ENCODE measurements around the gene SLC22A17. TPM values are rescaled to one million over a fixed set of nuclear protein-coding genes. Genes with fewer than 3 reads are reported as not detected.
A peak's percentile ranks its signal among the peaks of the same experiment; 100 is the strongest.

The SLC22A17 gene
- total RNA-seq, 1 donor from 2014 or later = 26.2 TPM

GRCh38 chr14:23346693-23347405, 5.8 kb downstream of the SLC22A17 start:
- TF ChIP-seq, protein P1, sequence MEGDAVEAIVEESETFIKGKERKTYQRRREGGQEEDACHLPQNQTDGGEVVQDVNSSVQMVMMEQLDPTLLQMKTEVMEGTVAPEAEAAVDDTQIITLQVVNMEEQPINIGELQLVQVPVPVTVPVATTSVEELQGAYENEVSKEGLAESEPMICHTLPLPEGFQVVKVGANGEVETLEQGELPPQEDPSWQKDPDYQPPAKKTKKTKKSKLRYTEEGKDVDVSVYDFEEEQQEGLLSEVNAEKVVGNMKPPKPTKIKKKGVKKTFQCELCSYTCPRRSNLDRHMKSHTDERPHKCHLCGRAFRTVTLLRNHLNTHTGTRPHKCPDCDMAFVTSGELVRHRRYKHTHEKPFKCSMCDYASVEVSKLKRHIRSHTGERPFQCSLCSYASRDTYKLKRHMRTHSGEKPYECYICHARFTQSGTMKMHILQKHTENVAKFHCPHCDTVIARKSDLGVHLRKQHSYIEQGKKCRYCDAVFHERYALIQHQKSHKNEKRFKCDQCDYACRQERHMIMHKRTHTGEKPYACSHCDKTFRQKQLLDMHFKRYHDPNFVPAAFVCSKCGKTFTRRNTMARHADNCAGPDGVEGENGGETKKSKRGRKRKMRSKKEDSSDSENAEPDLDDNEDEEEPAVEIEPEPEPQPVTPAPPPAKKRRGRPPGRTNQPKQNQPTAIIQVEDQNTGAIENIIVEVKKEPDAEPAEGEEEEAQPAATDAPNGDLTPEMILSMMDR (IDR thresholded peaks at IDR 0.05; ENCODE audit: unreplicated experiment) = no peak
- peaks cover 8% of the 10 kb centered on the region for H3K36me3 Mint-ChIP-seq (ENCODE audit: insufficient read depth)
- no peak overlapping the region for H3K4me3 Mint-ChIP-seq (ENCODE audit: low read depth)
- peaks cover 11% of the 10 kb centered on the region for H3K27me3 Mint-ChIP-seq
- H3K4me1 Mint-ChIP-seq (ENCODE audit: low read depth) = peaks cover 15% of the 10 kb centered on the region
- H3K9me3 Mint-ChIP-seq (ENCODE audit: low read depth) = peaks cover 11% of the 10 kb centered on the region
- no peak for DNase-seq (ENCODE audit: low spot score, unreplicated experiment)
- peak overlapping the region; percentile 58 for H3K27ac Mint-ChIP-seq

GRCh38 chr14:23345987-23346692, 6.5 kb downstream of the SLC22A17 start:
- Mint-ChIP-seq H3K4me1 (ENCODE audit: low read depth) (peaks cover 13% of the 10 kb centered on the region), H3K27ac (no peak overlapping the region), H3K27me3 (peaks cover 8% of the 10 kb centered on the region), H3K9me3 (ENCODE audit: low read depth) (peaks cover 9% of the 10 kb centered on the region), H3K4me3 (ENCODE audit: low read depth) (no peak overlapping the region), H3K36me3 (ENCODE audit: insufficient read depth) (peaks cover 6% of the 10 kb centered on the region)
- no peak for DNase-seq (ENCODE audit: low spot score, unreplicated experiment)
- TF ChIP-seq, protein P1 (IDR thresholded peaks at IDR 0.05; ENCODE audit: unreplicated experiment) = peak; percentile 25

DNA sequence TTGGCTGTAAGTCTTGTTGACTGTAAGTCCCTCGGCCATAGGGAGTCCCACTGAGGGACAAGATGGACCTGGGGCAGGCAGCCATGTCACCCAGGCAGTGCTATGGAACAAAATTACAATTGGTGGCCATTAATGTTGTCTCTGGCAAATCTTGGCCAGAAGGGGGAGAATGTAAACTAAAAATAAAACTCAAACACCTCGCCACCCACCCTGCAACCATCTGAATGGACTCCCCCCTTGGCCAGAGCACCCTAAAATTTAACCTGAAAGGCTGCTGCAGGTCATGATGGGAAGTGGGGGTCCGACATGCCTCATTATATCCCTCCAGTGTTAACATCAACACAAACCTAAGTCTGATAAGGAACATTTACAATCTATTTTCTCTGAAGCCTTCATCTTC, 8.2 kb downstream of the SLC22A17 start:
- Mint-ChIP-seq H3K27ac (no peak overlapping the region), H3K36me3 (ENCODE audit: insufficient read depth) (no peaks in the 10 kb centered on the region), H3K9me3 (ENCODE audit: low read depth) (peaks cover 4% of the 10 kb centered on the region), H3K4me3 (ENCODE audit: low read depth) (no peak overlapping the region), H3K4me1 (ENCODE audit: low read depth) (peaks cover 8% of the 10 kb centered on the region), H3K27me3 (no peaks in the 10 kb centered on the region)
- DNase-seq (ENCODE audit: low spot score, unreplicated experiment) = no peak
- TF ChIP-seq, protein P1 (IDR thresholded peaks at IDR 0.05; ENCODE audit: unreplicated experiment) = peak; percentile 13

GRCh38 chr14:23339506-23340268, 13.0 kb downstream of the SLC22A17 start:
- Mint-ChIP-seq H3K9me3 (ENCODE audit: low read depth) (peaks cover 15% of the 10 kb centered on the region), H3K36me3 (ENCODE audit: insufficient read depth) (no peaks in the 10 kb centered on the region), H3K27me3 (no peaks in the 10 kb centered on the region), H3K4me3 (ENCODE audit: low read depth) (no peak overlapping the region), H3K27ac (no peak overlapping the region), H3K4me1 (ENCODE audit: low read depth) (no peaks in the 10 kb centered on the region)
- no peak for DNase-seq (ENCODE audit: low spot score, unreplicated experiment)
- TF ChIP-seq, protein P1 (IDR thresholded peaks at IDR 0.05; ENCODE audit: unreplicated experiment) = no peak

DNA sequence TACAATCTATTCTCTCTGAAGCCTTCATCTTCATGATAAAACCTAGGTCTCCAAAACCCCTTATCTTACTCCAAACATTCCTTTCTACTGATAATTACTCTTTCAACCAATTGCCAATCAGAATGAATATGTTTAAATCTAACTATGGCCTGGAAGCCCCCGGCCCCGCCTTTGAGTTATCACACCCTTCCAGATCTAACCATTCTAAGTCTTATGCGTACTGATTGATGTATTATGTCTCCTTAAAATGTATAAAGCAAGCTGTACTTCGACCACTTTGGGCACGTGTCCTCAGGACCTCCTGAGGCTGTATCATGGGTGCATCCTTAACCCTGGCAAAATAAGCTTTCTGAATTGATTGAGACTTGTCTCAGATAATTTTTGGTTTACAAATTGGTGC, 17.1 kb downstream of the SLC22A17 start:
- TF ChIP-seq, protein P1 (IDR thresholded peaks at IDR 0.05; ENCODE audit: unreplicated experiment) = no peak
- Mint-ChIP-seq H3K4me3 (ENCODE audit: low read depth) (no peak overlapping the region), H3K4me1 (ENCODE audit: low read depth) (no peaks in the 10 kb centered on the region)

More for the DNA sequence above, 17.1 kb downstream of the SLC22A17 start:
- no peaks in the 10 kb centered on the region for H3K36me3 Mint-ChIP-seq (ENCODE audit: insufficient read depth)
- H3K27ac Mint-ChIP-seq = no peak overlapping the region
- no peak for DNase-seq (ENCODE audit: low spot score, unreplicated experiment)
- peaks cover 3% of the 10 kb centered on the region for H3K27me3 Mint-ChIP-seq
- peaks cover 16% of the 10 kb centered on the region for H3K9me3 Mint-ChIP-seq (ENCODE audit: low read depth)
